Measurements from ENCODE around the gene GPBAR1.

The GPBAR1 gene

GRCh38 chr2:218261423-218262236, 815 bp downstream of the GPBAR1 start:
- H3K4me3 ChIP-seq (ENCODE audit: low read depth, low read length): no peak overlapping the region
- TF ChIP-seq, protein P1, sequence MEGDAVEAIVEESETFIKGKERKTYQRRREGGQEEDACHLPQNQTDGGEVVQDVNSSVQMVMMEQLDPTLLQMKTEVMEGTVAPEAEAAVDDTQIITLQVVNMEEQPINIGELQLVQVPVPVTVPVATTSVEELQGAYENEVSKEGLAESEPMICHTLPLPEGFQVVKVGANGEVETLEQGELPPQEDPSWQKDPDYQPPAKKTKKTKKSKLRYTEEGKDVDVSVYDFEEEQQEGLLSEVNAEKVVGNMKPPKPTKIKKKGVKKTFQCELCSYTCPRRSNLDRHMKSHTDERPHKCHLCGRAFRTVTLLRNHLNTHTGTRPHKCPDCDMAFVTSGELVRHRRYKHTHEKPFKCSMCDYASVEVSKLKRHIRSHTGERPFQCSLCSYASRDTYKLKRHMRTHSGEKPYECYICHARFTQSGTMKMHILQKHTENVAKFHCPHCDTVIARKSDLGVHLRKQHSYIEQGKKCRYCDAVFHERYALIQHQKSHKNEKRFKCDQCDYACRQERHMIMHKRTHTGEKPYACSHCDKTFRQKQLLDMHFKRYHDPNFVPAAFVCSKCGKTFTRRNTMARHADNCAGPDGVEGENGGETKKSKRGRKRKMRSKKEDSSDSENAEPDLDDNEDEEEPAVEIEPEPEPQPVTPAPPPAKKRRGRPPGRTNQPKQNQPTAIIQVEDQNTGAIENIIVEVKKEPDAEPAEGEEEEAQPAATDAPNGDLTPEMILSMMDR (IDR thresholded peaks at IDR 0.05; ENCODE audit: borderline replicate concordance, insufficient read depth, low read depth, low read length): no peak

GRCh38 chr2:218262237-218262600, 1.4 kb downstream of the GPBAR1 start:
- no peak overlapping the region for H3K4me3 ChIP-seq (ENCODE audit: low read depth, low read length)
- TF ChIP-seq, protein P1 (IDR thresholded peaks at IDR 0.05; ENCODE audit: borderline replicate concordance, insufficient read depth, low read depth, low read length): no peak

DNA sequence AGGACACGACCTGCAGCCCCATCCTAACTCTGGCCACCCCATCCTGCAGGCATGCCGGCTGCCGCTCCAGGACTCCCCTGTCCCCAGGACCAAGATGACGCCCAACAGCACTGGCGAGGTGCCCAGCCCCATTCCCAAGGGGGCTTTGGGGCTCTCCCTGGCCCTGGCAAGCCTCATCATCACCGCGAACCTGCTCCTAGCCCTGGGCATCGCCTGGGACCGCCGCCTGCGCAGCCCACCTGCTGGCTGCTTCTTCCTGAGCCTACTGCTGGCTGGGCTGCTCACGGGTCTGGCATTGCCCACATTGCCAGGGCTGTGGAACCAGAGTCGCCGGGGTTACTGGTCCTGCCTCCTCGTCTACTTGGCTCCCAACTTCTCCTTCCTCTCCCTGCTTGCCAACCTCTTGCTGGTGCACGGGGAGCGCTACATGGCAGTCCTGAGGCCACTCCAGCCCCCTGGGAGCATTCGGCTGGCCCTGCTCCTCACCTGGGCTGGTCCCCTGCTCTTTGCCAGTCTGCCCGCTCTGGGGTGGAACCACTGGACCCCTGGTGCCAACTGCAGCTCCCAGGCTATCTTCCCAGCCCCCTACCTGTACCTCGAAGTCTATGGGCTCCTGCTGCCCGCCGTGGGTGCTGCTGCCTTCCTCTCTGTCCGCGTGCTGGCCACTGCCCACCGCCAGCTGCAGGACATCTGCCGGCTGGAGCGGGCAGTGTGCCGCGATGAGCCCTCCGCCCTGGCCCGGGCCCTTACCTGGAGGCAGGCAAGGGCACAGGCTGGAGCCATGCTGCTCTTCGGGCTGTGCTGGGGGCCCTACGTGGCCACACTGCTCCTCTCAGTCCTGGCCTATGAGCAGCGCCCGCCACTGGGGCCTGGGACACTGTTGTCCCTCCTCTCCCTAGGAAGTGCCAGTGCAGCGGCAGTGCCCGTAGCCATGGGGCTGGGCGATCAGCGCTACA, 2.1 kb downstream of the GPBAR1 start:
- no peak overlapping the region for H3K4me3 ChIP-seq (ENCODE audit: low read depth, low read length)
- TF ChIP-seq, protein P1 (IDR thresholded peaks at IDR 0.05; ENCODE audit: borderline replicate concordance, insufficient read depth, low read depth, low read length): no peak

- H3K4me3 ChIP-seq (ENCODE audit: low read depth, low read length): no peak overlapping the region
- TF ChIP-seq, protein P1 (IDR thresholded peaks at IDR 0.05; ENCODE audit: borderline replicate concordance, insufficient read depth, low read depth, low read length): no peak
Measured at GRCh38 chr2:218263817-218264641, 3.2 kb downstream of the GPBAR1 start.

GRCh38 chr2:218264773-218265561, 4.2 kb downstream of the GPBAR1 start:
- no peak overlapping the region for H3K4me3 ChIP-seq (ENCODE audit: low read depth, low read length)
- TF ChIP-seq, protein P1 (IDR thresholded peaks at IDR 0.05; ENCODE audit: borderline replicate concordance, insufficient read depth, low read depth, low read length): no peak

- TF ChIP-seq, protein P1 (IDR thresholded peaks at IDR 0.05; ENCODE audit: borderline replicate concordance, insufficient read depth, low read depth, low read length): no peak
- no peak overlapping the region for H3K4me3 ChIP-seq (ENCODE audit: low read depth, low read length)
Measured at GRCh38 chr2:218265626-218266025, 4.8 kb downstream of the GPBAR1 start.

Measured in GM12875 (cell line).